ENCODE results near the gene RND3.

The RND3 gene

GRCh38 chr2:150483532-150483931 is 3.9 kb downstream of the RND3 start:
- Histone ChIP-seq H3K36me3 (ENCODE audit: insufficient read depth) (no peaks in the 10 kb centered on the region), H3K79me2 (ENCODE audit: insufficient read depth, low read depth) (peaks cover 23% of the 10 kb centered on the region; the same call in 1 of the 2 replicates), H3K4me3 (IDR thresholded peaks at IDR 0.05; ENCODE audit: insufficient read depth, low read depth, low read length) (no peak overlapping the region), H3K27me3 (ENCODE audit: insufficient read depth, low read depth) (no peaks in the 10 kb centered on the region), H3K27ac (no peak overlapping the region), H2AFZ (ENCODE audit: low read depth) (no peak overlapping the region), H3K4me1 (ENCODE audit: low read depth, poor library complexity, severe bottlenecking) (peaks cover 24% of the 10 kb centered on the region), H3K4me2 (peak overlapping the region; percentile 55; the same call in 1 of the 2 replicates), H4K20me1 (ENCODE audit: insufficient read depth) (no peaks in the 10 kb centered on the region), H3K9ac (no peak overlapping the region)
- no peak for TF ChIP-seq CTCF (conservative IDR thresholded peaks at IDR 0.05; ENCODE audit: low read depth, low read length)

- H3K27me3 ChIP-seq (ENCODE audit: insufficient read depth, low read depth): no peaks in the 10 kb centered on the region
- H3K9ac ChIP-seq: no peak overlapping the region
- H3K27ac ChIP-seq: no peak overlapping the region
- TF ChIP-seq CTCF (conservative IDR thresholded peaks at IDR 0.05; ENCODE audit: low read depth, low read length): no peak
- H3K79me2 ChIP-seq (ENCODE audit: insufficient read depth, low read depth): peaks cover 23% of the 10 kb centered on the region; the same call in 1 of the 2 replicates
- H2AFZ ChIP-seq (ENCODE audit: low read depth): no peak overlapping the region
- H3K4me1 ChIP-seq (ENCODE audit: low read depth, poor library complexity, severe bottlenecking): peaks cover 24% of the 10 kb centered on the region
- H3K4me2 ChIP-seq: no peak overlapping the region
- H4K20me1 ChIP-seq (ENCODE audit: insufficient read depth): no peaks in the 10 kb centered on the region
- H3K36me3 ChIP-seq (ENCODE audit: insufficient read depth): no peaks in the 10 kb centered on the region
- no peak overlapping the region for H3K4me3 ChIP-seq (IDR thresholded peaks at IDR 0.05; ENCODE audit: insufficient read depth, low read depth, low read length)
Observed at GRCh38 chr2:150482667-150483400, 4.6 kb downstream of the RND3 start.

- TF ChIP-seq CTCF (conservative IDR thresholded peaks at IDR 0.05; ENCODE audit: low read depth, low read length): no peak
- H4K20me1 ChIP-seq (ENCODE audit: insufficient read depth): no peaks in the 10 kb centered on the region
- peaks cover 23% of the 10 kb centered on the region for H3K4me1 ChIP-seq (ENCODE audit: low read depth, poor library complexity, severe bottlenecking)
- H2AFZ ChIP-seq (ENCODE audit: low read depth): no peak overlapping the region
- H3K4me2 ChIP-seq: no peak overlapping the region
- no peak overlapping the region for H3K9ac ChIP-seq
- H3K27me3 ChIP-seq (ENCODE audit: insufficient read depth, low read depth): no peaks in the 10 kb centered on the region
- peaks cover 23% of the 10 kb centered on the region; the same call in 1 of the 2 replicates for H3K79me2 ChIP-seq (ENCODE audit: insufficient read depth, low read depth)
- H3K4me3 ChIP-seq (IDR thresholded peaks at IDR 0.05; ENCODE audit: insufficient read depth, low read depth, low read length): no peak overlapping the region
- H3K36me3 ChIP-seq (ENCODE audit: insufficient read depth): no peaks in the 10 kb centered on the region
- H3K27ac ChIP-seq: no peak overlapping the region
Observed at GRCh38 chr2:150482111-150482510, 5.4 kb downstream of the RND3 start.

- H2AFZ ChIP-seq (ENCODE audit: low read depth): no peak overlapping the region
- H3K4me1 ChIP-seq (ENCODE audit: low read depth, poor library complexity, severe bottlenecking): peaks cover 23% of the 10 kb centered on the region
- no peak overlapping the region for H3K9ac ChIP-seq
- no peak overlapping the region for H3K4me3 ChIP-seq (IDR thresholded peaks at IDR 0.05; ENCODE audit: insufficient read depth, low read depth, low read length)
- TF ChIP-seq CTCF (conservative IDR thresholded peaks at IDR 0.05; ENCODE audit: low read depth, low read length): no peak
- H3K27me3 ChIP-seq (ENCODE audit: insufficient read depth, low read depth): no peaks in the 10 kb centered on the region
- H3K4me2 ChIP-seq: no peak overlapping the region
- no peak overlapping the region for H3K27ac ChIP-seq
- no peaks in the 10 kb centered on the region for H3K36me3 ChIP-seq (ENCODE audit: insufficient read depth)
- no peaks in the 10 kb centered on the region for H4K20me1 ChIP-seq (ENCODE audit: insufficient read depth)
- H3K79me2 ChIP-seq (ENCODE audit: insufficient read depth, low read depth): peaks cover 23% of the 10 kb centered on the region; the same call in 1 of the 2 replicates
Observed at GRCh38 chr2:150480971-150481830, 6.3 kb downstream of the RND3 start.
